CD4-positive, alpha-beta T cell treated with Interleukin-6 at 100 ng/mL for 8 hours (primary cell): Measurements from ENCODE around the gene RNF130.
"Not testable (repeated sequence)": the region's sequence is repeated elsewhere in the genome, so short reads cannot be mapped to it uniquely, and the experiment has no call there.

Source experiments
- DNase-seq: peaks from one replicate; pipeline ENCODE4 v3.0.0-alpha.2; 2020; ENCODE audit warnings: mixed read lengths, low spot score

The RNF130 gene

GRCh38 chr5:180103487-180104167, 32.1 kb upstream of the RNF130 start:
- no peak for DNase-seq

GRCh38 chr5:180102636-180103035, 31.1 kb upstream of the RNF130 start:
- no peak for DNase-seq

GRCh38 chr5:180101451-180102105, 30.0 kb upstream of the RNF130 start:
- no peak for DNase-seq

- DNase-seq = no peak
Observed at GRCh38 chr5:180100621-180101450, 29.3 kb upstream of the RNF130 start.

GRCh38 chr5:180099733-180100611, 28.4 kb upstream of the RNF130 start:
- no peak for DNase-seq

- no peak for DNase-seq
Observed at GRCh38 chr5:180098991-180099732, 27.6 kb upstream of the RNF130 start.

- DNase-seq = no peak
Observed at GRCh38 chr5:180098526-180098925, 27.0 kb upstream of the RNF130 start.

GRCh38 chr5:180097926-180098325, 26.4 kb upstream of the RNF130 start:
- no peak for DNase-seq

GRCh38 chr5:180097163-180097894, 25.8 kb upstream of the RNF130 start:
- DNase-seq = no peak

GRCh38 chr5:180096616-180097015, 25.1 kb upstream of the RNF130 start:
- no peak for DNase-seq

GRCh38 chr5:180095545-180095944, 24.0 kb upstream of the RNF130 start:
- no peak for DNase-seq

- no peak for DNase-seq
Observed at GRCh38 chr5:180093651-180094382, 22.3 kb upstream of the RNF130 start.

- DNase-seq = no peak
Observed at GRCh38 chr5:180093241-180093640, 21.7 kb upstream of the RNF130 start.

- DNase-seq = no peak
Observed at GRCh38 chr5:180090769-180091546, 19.4 kb upstream of the RNF130 start.

GRCh38 chr5:180090098-180090768, 18.7 kb upstream of the RNF130 start:
- DNase-seq = peak; percentile 75

- DNase-seq = not testable (repeated sequence)
Observed at GRCh38 chr5:180089628-180090027, 18.1 kb upstream of the RNF130 start.

- DNase-seq = no peak
Observed at GRCh38 chr5:180088561-180088960, 17.0 kb upstream of the RNF130 start.

GRCh38 chr5:180086816-180087399, 15.3 kb upstream of the RNF130 start:
- no peak for DNase-seq
